Type B pancreatic cell (in vitro differentiated cells): Measurements from ENCODE around the gene TMEM129. TPM values are rescaled to one million over a fixed set of nuclear protein-coding genes. Genes with fewer than 3 reads are reported as not detected.

Source experiments
- DNase-seq: peaks from one replicate; pipeline ENCODE4 v3.0.0; 2021; ENCODE audit warnings: mixed read lengths; ENCODE audit not compliant: unreplicated experiment; ENCODE audit errors: extremely low spot score
- H3K27ac Mint-ChIP-seq: 2 replicates; pipeline ENCODE4 v1.8.0; 2021; ENCODE audit warnings: mild to moderate bottlenecking, mixed read lengths
- H3K27me3 Mint-ChIP-seq: 2 replicates; pipeline ENCODE4 v1.8.0; 2021; ENCODE audit warnings: mixed read lengths
- H3K36me3 Mint-ChIP-seq: 2 replicates; pipeline ENCODE4 v1.8.0; 2021; ENCODE audit warnings: mixed read lengths
- H3K4me1 Mint-ChIP-seq: one replicate; pipeline ENCODE4 v1.8.0; 2021; ENCODE audit warnings: mixed read lengths; ENCODE audit not compliant: unreplicated experiment
- H3K4me3 Mint-ChIP-seq: 2 replicates; pipeline ENCODE4 v1.8.0; 2021; ENCODE audit warnings: mild to moderate bottlenecking, mixed read lengths
- H3K9me3 Mint-ChIP-seq: 2 replicates; pipeline ENCODE4 v1.8.0; 2021; ENCODE audit warnings: mixed read lengths
- total RNA-seq: library from RNA; stranded (reverse); gene quantifications from 2 replicates; pipeline ENCODE4 v1.2.1, GENCODE V29; 2021; ENCODE audit warnings: low replicate concordance
- TF ChIP-seq, protein P1 (sequence below): fragments of 200-600 bp; sonication (generic); conservative IDR thresholded peaks from 2 replicates; pipeline ENCODE4 v1.5.0; 2021; ENCODE audit warnings: antibody characterized with exemption, mild to moderate bottlenecking

The TMEM129 gene
- total RNA-seq, 1 donor from 2014 or later = 38.5 TPM

- H3K4me1 Mint-ChIP-seq = no peaks in the 10 kb centered on the region
- TF ChIP-seq, protein P1, sequence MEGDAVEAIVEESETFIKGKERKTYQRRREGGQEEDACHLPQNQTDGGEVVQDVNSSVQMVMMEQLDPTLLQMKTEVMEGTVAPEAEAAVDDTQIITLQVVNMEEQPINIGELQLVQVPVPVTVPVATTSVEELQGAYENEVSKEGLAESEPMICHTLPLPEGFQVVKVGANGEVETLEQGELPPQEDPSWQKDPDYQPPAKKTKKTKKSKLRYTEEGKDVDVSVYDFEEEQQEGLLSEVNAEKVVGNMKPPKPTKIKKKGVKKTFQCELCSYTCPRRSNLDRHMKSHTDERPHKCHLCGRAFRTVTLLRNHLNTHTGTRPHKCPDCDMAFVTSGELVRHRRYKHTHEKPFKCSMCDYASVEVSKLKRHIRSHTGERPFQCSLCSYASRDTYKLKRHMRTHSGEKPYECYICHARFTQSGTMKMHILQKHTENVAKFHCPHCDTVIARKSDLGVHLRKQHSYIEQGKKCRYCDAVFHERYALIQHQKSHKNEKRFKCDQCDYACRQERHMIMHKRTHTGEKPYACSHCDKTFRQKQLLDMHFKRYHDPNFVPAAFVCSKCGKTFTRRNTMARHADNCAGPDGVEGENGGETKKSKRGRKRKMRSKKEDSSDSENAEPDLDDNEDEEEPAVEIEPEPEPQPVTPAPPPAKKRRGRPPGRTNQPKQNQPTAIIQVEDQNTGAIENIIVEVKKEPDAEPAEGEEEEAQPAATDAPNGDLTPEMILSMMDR = no peak
- no peak for DNase-seq
- H3K27me3 Mint-ChIP-seq = no peaks in the 10 kb centered on the region
- H3K9me3 Mint-ChIP-seq = no peaks in the 10 kb centered on the region
- H3K36me3 Mint-ChIP-seq = peaks cover 4% of the 10 kb centered on the region
- H3K27ac Mint-ChIP-seq = no peak overlapping the region
- no peak overlapping the region for H3K4me3 Mint-ChIP-seq
Measured at GRCh38 chr4:1749370-1749769, 28.2 kb upstream of the TMEM129 start.

DNA sequence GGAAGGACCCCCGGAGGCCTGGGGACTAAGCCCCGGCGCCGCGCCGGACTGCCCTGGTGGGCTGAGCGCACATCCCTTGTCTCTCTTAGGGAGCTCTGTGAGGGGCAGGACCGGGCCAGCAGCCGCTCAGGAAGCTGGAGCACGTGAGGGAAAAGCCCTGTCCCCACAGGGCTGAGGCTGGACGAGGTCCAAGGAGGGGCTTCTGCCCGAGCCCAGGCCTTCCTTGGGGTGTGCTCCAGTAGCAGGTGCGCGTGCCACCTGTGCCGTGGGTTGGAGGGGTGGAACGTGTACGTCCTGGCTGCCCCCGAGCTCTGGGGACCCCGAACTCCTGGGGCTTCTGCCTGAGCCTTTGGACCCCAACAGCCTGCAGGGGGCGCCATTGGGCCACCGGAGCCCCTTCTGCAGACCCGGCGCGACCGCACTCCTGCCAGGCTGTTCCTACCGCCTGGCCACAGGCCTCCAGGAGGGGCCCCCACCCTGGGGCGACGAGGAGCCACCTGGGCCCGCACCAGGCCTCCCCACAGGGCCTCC lies 27.4 kb upstream of the TMEM129 start:
- Mint-ChIP-seq H3K4me3 (no peak overlapping the region), H3K36me3 (peaks cover 4% of the 10 kb centered on the region), H3K27me3 (no peaks in the 10 kb centered on the region), H3K9me3 (no peaks in the 10 kb centered on the region), H3K27ac (no peak overlapping the region), H3K4me1 (no peaks in the 10 kb centered on the region)
- TF ChIP-seq, protein P1 = peak; percentile 96
- DNase-seq = peak; percentile 91

GRCh38 chr4:1747603-1747967 lies 26.5 kb upstream of the TMEM129 start:
- Mint-ChIP-seq H3K4me3 (no peak overlapping the region), H3K4me1 (no peaks in the 10 kb centered on the region), H3K9me3 (no peaks in the 10 kb centered on the region), H3K36me3 (peaks cover 4% of the 10 kb centered on the region), H3K27ac (no peak overlapping the region), H3K27me3 (no peaks in the 10 kb centered on the region)
- TF ChIP-seq, protein P1 = no peak
- DNase-seq = no peak

- Mint-ChIP-seq H3K4me3 (no peak overlapping the region), H3K27ac (no peak overlapping the region), H3K9me3 (no peaks in the 10 kb centered on the region), H3K36me3 (peaks cover 4% of the 10 kb centered on the region), H3K27me3 (no peaks in the 10 kb centered on the region), H3K4me1 (no peaks in the 10 kb centered on the region)
- TF ChIP-seq, protein P1 = no peak
- no peak for DNase-seq
Measured at GRCh38 chr4:1746919-1747602, 25.9 kb upstream of the TMEM129 start.

DNA sequence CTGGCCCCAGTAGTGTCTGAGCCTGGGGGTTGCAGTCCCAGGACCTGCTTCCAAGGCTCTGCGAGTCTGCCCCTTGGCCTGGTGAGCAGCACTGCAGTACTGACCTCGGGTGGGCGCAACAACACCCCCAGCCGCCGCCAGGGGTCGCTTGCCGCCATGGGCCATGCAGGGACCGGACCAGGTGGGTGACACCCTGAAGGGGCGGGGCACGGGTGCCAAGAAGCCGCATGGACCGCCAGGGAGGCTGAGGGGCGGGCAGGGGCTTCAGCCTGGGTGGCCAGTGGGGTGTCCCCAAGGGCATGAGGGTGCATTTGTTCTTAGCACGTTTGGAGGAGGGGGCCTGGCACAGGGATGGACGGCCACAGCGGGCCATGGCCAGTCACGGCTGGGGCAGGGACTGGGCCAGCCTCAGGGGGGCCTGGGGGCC lies 25.2 kb upstream of the TMEM129 start:
- DNase-seq = peak; percentile 92
- Mint-ChIP-seq H3K4me1 (no peaks in the 10 kb centered on the region), H3K9me3 (no peaks in the 10 kb centered on the region), H3K36me3 (peaks cover 4% of the 10 kb centered on the region), H3K4me3 (no peak overlapping the region), H3K27ac (no peak overlapping the region), H3K27me3 (no peaks in the 10 kb centered on the region)
- TF ChIP-seq, protein P1 = peak; percentile 97
